ACC112 (cell line): ENCODE data around the gene APEX2.

ENCODE experiments used
- H2AFZ ChIP-seq: fragments of 200-600 bp; sonication (generic); one replicate; pipeline ENCODE4 v1.6.0; 2017; ENCODE audit warnings: antibody characterized with exemption, low read length; ENCODE audit not compliant: unreplicated experiment
- H3K27ac ChIP-seq: fragments of 200-600 bp; sonication (generic); 2 replicates; pipeline ENCODE4 v1.5.1; 2014; ENCODE audit warnings: low read depth, mild to moderate bottlenecking, antibody characterized with exemption, low read length, moderate library complexity
- H3K27me3 ChIP-seq: fragments of 200-600 bp; sonication (generic); 2 replicates; pipeline ENCODE4 v1.6.1; 2014; ENCODE audit warnings: mild to moderate bottlenecking, antibody characterized with exemption, low read length, moderate library complexity, mixed read lengths; ENCODE audit not compliant: insufficient read depth
- H3K36me3 ChIP-seq: fragments of 200-600 bp; sonication (generic); 2 replicates; pipeline ENCODE4 v1.6.1; 2016; ENCODE audit warnings: mild to moderate bottlenecking, antibody characterized with exemption, low read length, moderate library complexity, mixed read lengths; ENCODE audit not compliant: insufficient read depth
- H3K4me1 ChIP-seq: fragments of 200-600 bp; sonication (generic); one replicate; pipeline ENCODE4 v1.6.1; 2016; ENCODE audit warnings: low read length, mixed read lengths; ENCODE audit not compliant: insufficient read depth, unreplicated experiment, control insufficient read depth
- H3K4me3 ChIP-seq: fragments of 200-600 bp; sonication (generic); 2 replicates; pipeline ENCODE4 v1.5.1; 2014; ENCODE audit warnings: mild to moderate bottlenecking, low read depth, low read length
- H3K79me2 ChIP-seq: fragments of 200-600 bp; sonication (generic); one replicate; pipeline ENCODE4 v1.6.0; 2016; ENCODE audit warnings: low read length; ENCODE audit not compliant: control insufficient read depth, unreplicated experiment, insufficient read depth

Gene APEX2

GRCh38 chrX:55056820-55057674 is 56.9 kb downstream of the APEX2 start:
- Histone ChIP-seq H3K27me3 (0 out of 2 replicates have a peak, but pooled peaks cover 3% of the 10 kb centered on the region), H3K79me2 (no peaks in the 10 kb centered on the region), H3K27ac (no peak overlapping the region), H3K4me3 (peak overlapping the region; percentile 47; the same call in 1 of the 2 replicates), H2AFZ (no peak overlapping the region), H3K36me3 (no peaks in the 10 kb centered on the region), H3K4me1 (no peaks in the 10 kb centered on the region)

- no peak overlapping the region for H2AFZ ChIP-seq
- H3K79me2 ChIP-seq: no peaks in the 10 kb centered on the region
- H3K27me3 ChIP-seq: 0 out of 2 replicates have a peak, but pooled peaks cover 3% of the 10 kb centered on the region
- peak overlapping the region; percentile 47; the same call in 1 of the 2 replicates for H3K4me3 ChIP-seq
- no peak overlapping the region for H3K27ac ChIP-seq
- H3K4me1 ChIP-seq: no peaks in the 10 kb centered on the region
- no peaks in the 10 kb centered on the region for H3K36me3 ChIP-seq
These were observed 57.6 kb downstream of the APEX2 start for GRCh38 chrX:55057675-55058249.
